ENCODE measurements around the gene CDH23.
A peak's percentile ranks its signal among the peaks of the same experiment; 100 is the strongest.

The CDH23 gene

GRCh38 chr10:71643904-71644303 is 247.2 kb downstream of the CDH23 start:
- TF ChIP-seq, protein P1, sequence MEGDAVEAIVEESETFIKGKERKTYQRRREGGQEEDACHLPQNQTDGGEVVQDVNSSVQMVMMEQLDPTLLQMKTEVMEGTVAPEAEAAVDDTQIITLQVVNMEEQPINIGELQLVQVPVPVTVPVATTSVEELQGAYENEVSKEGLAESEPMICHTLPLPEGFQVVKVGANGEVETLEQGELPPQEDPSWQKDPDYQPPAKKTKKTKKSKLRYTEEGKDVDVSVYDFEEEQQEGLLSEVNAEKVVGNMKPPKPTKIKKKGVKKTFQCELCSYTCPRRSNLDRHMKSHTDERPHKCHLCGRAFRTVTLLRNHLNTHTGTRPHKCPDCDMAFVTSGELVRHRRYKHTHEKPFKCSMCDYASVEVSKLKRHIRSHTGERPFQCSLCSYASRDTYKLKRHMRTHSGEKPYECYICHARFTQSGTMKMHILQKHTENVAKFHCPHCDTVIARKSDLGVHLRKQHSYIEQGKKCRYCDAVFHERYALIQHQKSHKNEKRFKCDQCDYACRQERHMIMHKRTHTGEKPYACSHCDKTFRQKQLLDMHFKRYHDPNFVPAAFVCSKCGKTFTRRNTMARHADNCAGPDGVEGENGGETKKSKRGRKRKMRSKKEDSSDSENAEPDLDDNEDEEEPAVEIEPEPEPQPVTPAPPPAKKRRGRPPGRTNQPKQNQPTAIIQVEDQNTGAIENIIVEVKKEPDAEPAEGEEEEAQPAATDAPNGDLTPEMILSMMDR (IDR thresholded peaks at IDR 0.05; ENCODE audit: low read depth, low read length, missing control alignments): no peak
- no peak overlapping the region for H3K4me3 ChIP-seq (ENCODE audit: low read depth, low read length)
- DNase-seq (ENCODE audit: low read depth): no peak
- in situ Hi-C loops (cut with HindIII; ENCODE audit: low sequenced_read_pairs): no loop called here

- in situ Hi-C loops (cut with HindIII; ENCODE audit: low sequenced_read_pairs): no loop called here
- DNase-seq (ENCODE audit: low read depth): no peak
- TF ChIP-seq, protein P1 (IDR thresholded peaks at IDR 0.05; ENCODE audit: low read depth, low read length, missing control alignments): no peak
- no peak overlapping the region for H3K4me3 ChIP-seq (ENCODE audit: low read depth, low read length)
Measured at GRCh38 chr10:71644307-71645180, 247.8 kb downstream of the CDH23 start.

- TF ChIP-seq, protein P1 (IDR thresholded peaks at IDR 0.05; ENCODE audit: low read depth, low read length, missing control alignments): no peak
- H3K4me3 ChIP-seq (ENCODE audit: low read depth, low read length): no peak overlapping the region
- DNase-seq (ENCODE audit: low read depth): no peak
- in situ Hi-C loops (cut with HindIII; ENCODE audit: low sequenced_read_pairs): no loop called here
Measured at GRCh38 chr10:71645185-71645584, 248.5 kb downstream of the CDH23 start.

DNA sequence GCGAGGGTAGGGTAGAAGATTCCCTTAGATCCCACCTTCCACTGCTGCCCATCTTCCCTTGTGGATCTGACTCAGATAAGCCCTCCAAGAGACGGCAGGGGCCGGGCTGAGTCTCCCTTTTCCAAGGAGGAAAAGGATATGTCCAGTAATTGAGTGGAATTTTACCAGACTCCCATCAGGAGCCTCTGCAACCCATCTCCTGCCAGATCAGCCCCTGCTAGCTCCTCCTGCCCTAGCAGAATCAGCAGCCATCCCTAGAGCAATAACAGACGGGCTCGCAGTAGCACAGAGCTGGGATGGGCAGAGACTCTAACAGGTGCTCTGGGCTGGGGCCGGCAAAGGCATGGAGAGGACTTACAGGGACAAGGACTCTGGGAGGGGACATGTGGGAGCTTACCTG is 249.3 kb downstream of the CDH23 start:
- DNase-seq (ENCODE audit: low read depth): no peak
- in situ Hi-C loops (cut with HindIII; ENCODE audit: low sequenced_read_pairs): no loop called here
- no peak overlapping the region for H3K4me3 ChIP-seq (ENCODE audit: low read depth, low read length)
- TF ChIP-seq, protein P1 (IDR thresholded peaks at IDR 0.05; ENCODE audit: low read depth, low read length, missing control alignments): no peak

DNA sequence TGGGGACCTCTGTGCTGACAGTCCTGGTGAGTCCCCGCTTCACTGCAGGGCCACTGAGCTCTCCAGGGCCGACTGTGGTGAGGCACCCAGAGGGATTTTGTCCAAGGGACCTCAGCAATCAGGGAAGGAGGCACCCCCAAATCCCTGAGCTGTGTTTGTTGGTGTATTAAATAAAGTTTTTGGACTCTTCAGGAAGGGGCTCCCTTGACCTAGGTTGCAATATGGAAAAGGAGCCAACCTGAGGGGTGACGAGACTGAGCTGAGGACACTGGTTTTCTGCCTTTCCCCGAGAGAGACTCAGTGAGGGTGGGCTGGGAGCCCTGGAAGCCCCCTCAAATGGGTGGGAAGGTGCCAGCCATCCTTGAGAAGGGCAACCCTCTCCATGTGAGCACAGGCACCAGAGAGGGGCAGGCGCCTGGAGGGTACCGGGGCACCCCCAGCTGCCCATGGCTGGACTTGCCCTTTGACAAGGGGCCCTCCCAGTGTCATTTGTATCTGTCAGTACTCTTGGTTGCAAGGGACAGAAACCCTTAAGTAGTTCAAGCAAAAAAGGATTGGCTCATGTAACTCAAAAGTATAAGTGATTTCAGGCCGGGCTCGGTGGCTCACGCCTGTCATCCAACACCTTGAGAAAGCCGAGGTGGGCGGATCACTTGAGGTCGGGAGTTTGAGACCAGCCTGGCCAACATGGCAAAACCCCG is 250.0 kb downstream of the CDH23 start:
- TF ChIP-seq, protein P1 (IDR thresholded peaks at IDR 0.05; ENCODE audit: low read depth, low read length, missing control alignments): no peak
- in situ Hi-C loops (cut with HindIII; ENCODE audit: low sequenced_read_pairs): no loop called here
- DNase-seq (ENCODE audit: low read depth): no peak
- no peak overlapping the region for H3K4me3 ChIP-seq (ENCODE audit: low read depth, low read length)

GRCh38 chr10:71647526-71648253 is 251.0 kb downstream of the CDH23 start:
- TF ChIP-seq, protein P1 (IDR thresholded peaks at IDR 0.05; ENCODE audit: low read depth, low read length, missing control alignments): peak; percentile 50
- DNase-seq (ENCODE audit: low read depth): no peak
- in situ Hi-C loops (cut with HindIII; ENCODE audit: low sequenced_read_pairs): no loop called here
- H3K4me3 ChIP-seq (ENCODE audit: low read depth, low read length): no peak overlapping the region

Measured in astrocyte of the cerebellum (primary cell).